IPS-NIHi11 (cell line): Measurements from ENCODE around the gene SIRPB1.
"Not testable (repeated sequence)": the region's sequence is repeated elsewhere in the genome, so short reads cannot be mapped to it uniquely, and the experiment has no call there.

Source experiments
- DNase-seq: peaks from one replicate; pipeline ENCODE4 v3.0.0; 2012; ENCODE audit warnings: mixed read lengths, low spot score

The SIRPB1 gene

DNA sequence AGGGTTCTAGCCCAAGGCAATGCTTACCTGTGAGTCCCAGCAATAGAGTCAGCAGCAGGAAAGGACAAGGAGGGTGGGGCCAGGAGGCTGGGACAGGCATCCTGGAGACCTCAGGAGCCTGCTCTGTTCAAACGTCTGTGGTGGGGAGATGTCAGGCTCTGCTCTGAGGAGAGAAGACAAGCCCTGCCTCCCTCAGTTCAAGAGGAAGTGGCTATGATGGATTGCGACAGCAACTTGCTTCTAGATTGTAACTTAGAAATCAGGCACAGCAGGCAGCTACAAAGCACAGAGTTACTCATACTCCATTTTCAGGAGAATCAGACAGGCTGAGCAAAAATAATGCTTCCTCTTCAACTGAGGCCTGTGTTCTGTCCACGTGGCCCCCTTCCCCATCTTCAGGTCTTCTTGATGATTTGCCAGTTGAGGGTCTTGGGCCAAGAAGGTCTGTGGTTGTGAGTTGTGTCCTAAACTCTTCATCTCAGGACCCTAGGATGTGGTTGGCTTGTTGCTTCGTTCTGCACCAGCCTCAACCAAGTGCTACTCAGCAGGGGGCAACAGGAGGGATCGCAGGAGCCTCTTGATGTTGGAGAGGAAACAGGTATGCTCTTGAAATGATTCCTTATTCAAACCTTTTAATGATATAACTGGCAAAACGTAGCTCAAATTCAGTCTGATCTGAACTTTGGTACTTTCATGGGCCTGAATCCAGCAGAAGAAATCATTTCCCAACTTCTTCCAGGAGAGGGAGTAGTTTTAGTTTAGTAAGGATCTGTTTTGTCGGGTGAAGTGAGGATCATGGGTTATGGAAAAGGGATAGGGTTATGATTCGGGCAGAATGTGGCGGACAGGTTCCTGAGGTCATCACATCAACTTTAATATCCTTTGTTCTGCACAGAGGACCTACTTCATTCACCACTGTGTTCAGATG is 31.0 kb downstream of the SIRPB1 start:
- no peak for DNase-seq

DNA sequence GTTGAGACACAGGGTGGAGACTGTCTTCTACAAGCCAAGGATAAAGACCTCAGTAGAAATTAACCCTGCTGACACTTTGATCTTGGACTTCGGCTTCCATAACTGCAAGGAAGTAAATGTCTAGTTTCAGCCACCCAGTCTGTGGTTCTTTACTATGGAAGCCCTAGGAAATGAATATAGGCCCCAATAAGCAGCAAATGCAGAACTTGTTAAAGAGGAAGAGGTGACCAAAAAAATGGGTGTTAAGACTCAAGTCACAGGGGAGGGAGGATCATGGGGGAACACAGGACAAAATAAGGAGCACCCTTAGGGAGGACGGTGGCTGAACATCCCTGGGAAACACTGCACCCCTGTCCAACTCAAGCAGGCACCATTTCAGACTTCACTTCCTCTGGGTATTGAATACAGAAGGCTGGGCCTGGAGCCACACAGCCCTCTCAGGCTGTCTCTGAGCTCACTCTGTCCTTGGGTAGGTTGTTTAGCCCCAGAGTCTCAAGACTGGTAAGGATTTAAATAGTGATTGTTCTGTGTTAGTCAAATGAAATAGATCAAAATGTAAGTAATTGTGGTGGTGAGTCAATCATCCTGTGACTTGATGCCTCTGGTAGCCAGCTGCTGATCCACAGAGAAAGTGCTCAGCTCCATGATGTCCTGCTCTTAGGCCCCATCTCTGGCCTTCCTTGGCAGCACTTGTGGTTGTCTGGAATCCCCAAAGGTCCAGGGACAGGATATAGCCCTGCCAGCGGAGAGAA is 31.9 kb downstream of the SIRPB1 start:
- no peak for DNase-seq

DNA sequence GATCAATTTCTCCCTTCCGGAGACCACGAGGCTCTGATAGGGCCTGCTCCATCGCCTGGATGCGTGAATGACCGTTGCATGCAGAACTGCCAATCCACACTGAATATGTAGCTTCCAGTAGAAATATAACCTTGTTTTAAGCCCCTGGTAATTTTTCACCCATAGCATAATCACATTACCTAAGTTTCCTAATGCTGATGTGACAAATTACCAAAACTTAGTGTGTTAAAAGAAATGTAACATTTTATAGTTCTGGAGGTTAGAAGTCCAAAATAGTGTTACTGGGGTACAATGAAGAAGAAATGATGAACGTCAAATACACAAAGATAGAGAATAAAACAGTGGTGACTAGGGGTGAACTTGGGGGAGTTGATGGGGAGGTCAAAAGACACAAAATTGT is 40.3 kb downstream of the SIRPB1 start:
- no peak for DNase-seq

DNA sequence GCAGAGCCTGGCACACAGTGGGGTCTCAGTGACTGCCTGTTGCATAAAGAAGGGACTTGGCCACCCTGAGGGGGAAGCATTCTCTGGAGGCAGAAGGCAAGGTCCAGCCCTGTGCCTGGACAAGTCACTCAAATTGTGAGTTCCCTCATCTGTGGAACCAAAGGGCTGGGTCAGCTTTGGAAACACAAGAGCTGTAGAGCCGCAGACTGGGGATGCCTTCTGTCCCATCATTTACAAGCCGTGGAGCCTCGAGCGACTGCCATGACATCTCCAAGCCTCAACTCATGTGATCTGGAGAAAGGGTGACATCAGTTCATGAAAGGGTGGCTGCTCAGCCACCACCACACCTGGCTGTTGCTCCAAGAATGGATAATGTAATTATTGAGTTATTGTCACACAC is 41.9 kb downstream of the SIRPB1 start:
- no peak for DNase-seq

DNA sequence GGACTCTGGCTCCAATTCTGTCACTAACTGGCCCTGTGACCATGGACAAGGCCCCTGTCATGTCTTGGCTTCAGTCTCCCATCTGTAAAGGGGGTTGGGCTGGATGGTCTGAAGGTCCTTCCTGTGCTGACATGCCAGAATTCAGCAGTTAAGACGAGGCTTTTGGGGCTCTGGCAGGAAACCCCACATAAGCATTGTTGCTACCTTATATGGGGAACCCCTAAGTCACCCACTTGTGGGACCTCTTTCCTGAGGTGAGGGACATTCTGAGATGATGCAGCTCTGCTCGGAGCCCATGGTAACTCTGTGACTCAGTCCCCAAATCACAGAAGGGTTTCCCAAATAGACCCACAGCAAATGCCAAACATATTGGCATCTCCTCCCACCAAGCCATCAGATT is 42.5 kb downstream of the SIRPB1 start:
- not testable (repeated sequence) for DNase-seq

DNA sequence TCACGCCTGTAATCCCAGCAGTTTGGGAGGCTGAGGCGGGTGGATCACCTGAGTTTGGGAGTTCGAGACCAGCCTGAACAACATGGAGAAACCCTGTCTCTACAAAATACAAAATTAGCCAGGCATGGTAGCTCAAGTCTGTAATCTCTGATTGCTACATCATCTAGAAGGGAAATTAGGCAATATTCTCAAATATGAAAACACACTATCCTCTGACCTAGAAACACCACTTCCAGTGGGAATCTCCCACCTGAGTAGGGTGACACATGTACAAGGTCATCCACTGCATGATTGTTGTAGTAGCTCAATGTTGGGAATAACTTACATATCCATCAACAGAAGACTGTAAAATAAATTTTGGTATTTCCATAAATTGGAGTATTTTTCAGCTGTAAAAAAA is 43.2 kb downstream of the SIRPB1 start:
- DNase-seq, result no peak

DNA sequence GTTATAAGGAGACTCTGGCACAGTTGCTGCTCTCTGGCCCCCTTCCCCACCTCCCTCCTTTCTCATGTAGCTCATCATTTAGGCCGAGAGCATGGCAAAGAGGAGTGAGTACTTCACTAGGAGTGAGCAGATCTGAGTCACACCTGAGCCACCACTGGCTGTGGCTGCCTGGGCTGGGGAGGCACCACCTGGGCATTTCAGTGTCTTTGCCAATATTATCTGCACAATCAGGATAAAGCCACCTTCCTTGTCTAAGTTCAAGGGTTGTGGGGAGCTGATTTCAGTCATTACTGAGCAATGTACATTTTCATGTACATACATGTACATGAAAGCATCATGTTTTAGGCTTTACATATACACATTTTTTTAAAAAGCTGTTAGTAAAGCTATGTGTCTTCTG is 43.8 kb downstream of the SIRPB1 start:
- not testable (repeated sequence) for DNase-seq

DNA sequence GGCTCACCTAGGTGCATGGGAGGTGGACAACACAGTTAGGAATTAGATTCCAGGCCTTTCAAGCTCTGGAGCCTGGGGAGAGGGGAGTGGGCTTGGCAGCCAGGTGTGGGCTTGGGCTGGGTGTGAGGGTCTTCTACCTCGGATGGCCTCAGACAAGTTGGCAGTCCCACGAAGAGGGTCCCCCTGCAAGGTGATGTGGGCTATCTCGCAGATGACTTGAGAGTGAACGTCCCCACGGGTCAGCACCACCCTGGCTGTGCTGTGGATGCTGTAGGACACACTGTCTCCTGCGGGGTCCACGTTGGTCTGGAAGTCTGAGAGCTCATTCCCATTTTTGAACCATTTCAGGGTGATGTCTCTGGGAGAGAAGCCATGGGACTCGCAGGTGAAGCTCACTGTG is 48.2 kb downstream of the SIRPB1 start:
- not testable (repeated sequence) for DNase-seq
